HG02870 (cell line): ENCODE measurements around the gene SOHLH2.

Source experiments
- ATAC-seq: cut with Tn5 transposase; IDR thresholded peaks from one replicate; pipeline ENCODE4 v1.9.1; 2021; ENCODE audit warnings: mild to moderate bottlenecking, moderate library complexity; ENCODE audit not compliant: unreplicated experiment

The SOHLH2 gene

GRCh38 chr13:36214163-36214921 lies at the start of gene SOHLH2:
TSS of gene SOHLH2 (minus strand) at chr13:36214556. CDS start at chr13:36214526, 30 bp downstream.
- ATAC-seq, result no peak

GRCh38 chr13:36261976-36262375 lies 47.6 kb upstream of the SOHLH2 start:
- ATAC-seq, result no peak

GRCh38 chr13:36261011-36261410 lies 46.7 kb upstream of the SOHLH2 start:
- no peak for ATAC-seq

GRCh38 chr13:36259361-36260137 lies 45.2 kb upstream of the SOHLH2 start:
- no peak for ATAC-seq

GRCh38 chr13:36258831-36259230 lies 44.5 kb upstream of the SOHLH2 start:
- ATAC-seq, result no peak

GRCh38 chr13:36251526-36251925 lies 37.2 kb upstream of the SOHLH2 start:
- no peak for ATAC-seq

GRCh38 chr13:36251017-36251416 lies 36.7 kb upstream of the SOHLH2 start:
- no peak for ATAC-seq

- no peak for ATAC-seq
These were observed 34.3 kb upstream of the SOHLH2 start for GRCh38 chr13:36248700-36249099.

GRCh38 chr13:36244990-36245389 lies 30.6 kb upstream of the SOHLH2 start:
- ATAC-seq, result no peak

- no peak for ATAC-seq
These were observed 29.7 kb upstream of the SOHLH2 start for GRCh38 chr13:36244073-36244472.

- ATAC-seq, result no peak
These were observed 28.4 kb upstream of the SOHLH2 start for GRCh38 chr13:36242761-36243160.

- ATAC-seq, result no peak
These were observed 16.9 kb upstream of the SOHLH2 start for GRCh38 chr13:36231236-36231635.

GRCh38 chr13:36224730-36225129 lies 10.4 kb upstream of the SOHLH2 start:
- no peak for ATAC-seq

- no peak for ATAC-seq
These were observed 5.5 kb upstream of the SOHLH2 start for GRCh38 chr13:36219883-36220282.

GRCh38 chr13:36217456-36217855 lies 3.1 kb upstream of the SOHLH2 start:
- ATAC-seq, result no peak

GRCh38 chr13:36212789-36213188 lies 1.6 kb downstream of the SOHLH2 start:
- no peak for ATAC-seq

GRCh38 chr13:36211567-36211966 lies 2.8 kb downstream of the SOHLH2 start:
- ATAC-seq, result no peak

- no peak for ATAC-seq
These were observed 3.6 kb downstream of the SOHLH2 start for GRCh38 chr13:36210738-36211137.

- no peak for ATAC-seq
These were observed 6.7 kb downstream of the SOHLH2 start for GRCh38 chr13:36207672-36208071.

GRCh38 chr13:36193151-36193855 lies 21.1 kb downstream of the SOHLH2 start:
- ATAC-seq, result no peak

- ATAC-seq, result no peak
These were observed 22.2 kb downstream of the SOHLH2 start for GRCh38 chr13:36192166-36192565.

- no peak for ATAC-seq
These were observed 23.6 kb downstream of the SOHLH2 start for GRCh38 chr13:36190771-36191170.
